ENCODE results near the gene CPEB1.
"Not testable (repeated sequence)": the region's sequence is repeated elsewhere in the genome, so short reads cannot be mapped to it uniquely, and the experiment has no call there.

Gene CPEB1

GRCh38 chr15:82649226-82649999, 2.2 kb upstream of the CPEB1 start:
- DNase-seq (ENCODE audit: low spot score), result no peak

- no peak for DNase-seq (ENCODE audit: low spot score)
These were observed 1.3 kb upstream of the CPEB1 start for GRCh38 chr15:82648257-82649103.

GRCh38 chr15:82647835-82648256, 683 bp upstream of the CPEB1 start:
- no peak for DNase-seq (ENCODE audit: low spot score)

- DNase-seq (ENCODE audit: low spot score), result no peak
These were observed 716 bp downstream of the CPEB1 start for GRCh38 chr15:82646250-82647044.

GRCh38 chr15:82644967-82645852, 2.0 kb downstream of the CPEB1 start:
- not testable (repeated sequence) for DNase-seq (ENCODE audit: low spot score)

- DNase-seq (ENCODE audit: low spot score), result no peak
These were observed 3.2 kb downstream of the CPEB1 start for GRCh38 chr15:82643992-82644391.

- DNase-seq (ENCODE audit: low spot score), result no peak
These were observed 4.5 kb downstream of the CPEB1 start for GRCh38 chr15:82642656-82643055.

- DNase-seq (ENCODE audit: low spot score), result no peak
These were observed 5.9 kb downstream of the CPEB1 start for GRCh38 chr15:82641129-82641798.

GRCh38 chr15:82640672-82641071, 6.5 kb downstream of the CPEB1 start:
- DNase-seq (ENCODE audit: low spot score), result no peak

GRCh38 chr15:82635798-82636197, 11.4 kb downstream of the CPEB1 start:
- no peak for DNase-seq (ENCODE audit: low spot score)

GRCh38 chr15:82630033-82630432, 17.1 kb downstream of the CPEB1 start:
- DNase-seq (ENCODE audit: low spot score), result no peak

- no peak for DNase-seq (ENCODE audit: low spot score)
These were observed 22.0 kb downstream of the CPEB1 start for GRCh38 chr15:82625136-82625535.

- no peak for DNase-seq (ENCODE audit: low spot score)
These were observed 22.7 kb downstream of the CPEB1 start for GRCh38 chr15:82624438-82624837.

- DNase-seq (ENCODE audit: low spot score), result no peak
These were observed 23.2 kb downstream of the CPEB1 start for GRCh38 chr15:82624008-82624407.

- no peak for DNase-seq (ENCODE audit: low spot score)
These were observed 25.2 kb downstream of the CPEB1 start for GRCh38 chr15:82621970-82622369.

GRCh38 chr15:82613747-82614146, 33.4 kb downstream of the CPEB1 start:
- no peak for DNase-seq (ENCODE audit: low spot score)

GRCh38 chr15:82611348-82611747, 35.8 kb downstream of the CPEB1 start:
- DNase-seq (ENCODE audit: low spot score), result no peak

- no peak for DNase-seq (ENCODE audit: low spot score)
These were observed 45.0 kb downstream of the CPEB1 start for GRCh38 chr15:82602195-82602594.

- DNase-seq (ENCODE audit: low spot score), result no peak
These were observed 47.3 kb downstream of the CPEB1 start for GRCh38 chr15:82599862-82600261.

GRCh38 chr15:82597815-82598214, 49.3 kb downstream of the CPEB1 start:
- no peak for DNase-seq (ENCODE audit: low spot score)

GRCh38 chr15:82595766-82596165, 51.4 kb downstream of the CPEB1 start:
- no peak for DNase-seq (ENCODE audit: low spot score)

Data from NAMALWA (cell line).